GM21526 (cell line): ENCODE measurements around the gene TAS2R10.
"Not testable (repeated sequence)": the region's sequence is repeated elsewhere in the genome, so short reads cannot be mapped to it uniquely, and the experiment has no call there.

Experiments used
- ATAC-seq: cut with Tn5 transposase; IDR thresholded peaks from one replicate; pipeline ENCODE4 v1.9.1; 2021; ENCODE audit warnings: moderate library complexity; ENCODE audit not compliant: unreplicated experiment, low FRiP score

The TAS2R10 gene

GRCh38 chr12:10826258-10826657, at the start of gene TAS2R10:
Gene TAS2R10 (minus strand): TSS chr12:10826358. CDS start chr12:10826269, 89 bp downstream.
- no peak for ATAC-seq

GRCh38 chr12:10873378-10873777, 47.2 kb upstream of the TAS2R10 start:
- ATAC-seq, result no peak

GRCh38 chr12:10867381-10867780, 41.2 kb upstream of the TAS2R10 start:
- ATAC-seq, result no peak

- ATAC-seq, result no peak
These were observed 37.5 kb upstream of the TAS2R10 start for GRCh38 chr12:10863512-10864218.

- ATAC-seq, result no peak
These were observed 35.2 kb upstream of the TAS2R10 start for GRCh38 chr12:10861366-10861765.

GRCh38 chr12:10855807-10856206, 29.6 kb upstream of the TAS2R10 start:
- ATAC-seq, result no peak

- ATAC-seq, result no peak
These were observed 27.6 kb upstream of the TAS2R10 start for GRCh38 chr12:10853776-10854175.

- no peak for ATAC-seq
These were observed 25.2 kb upstream of the TAS2R10 start for GRCh38 chr12:10851243-10851858.

GRCh38 chr12:10849425-10849878, 23.3 kb upstream of the TAS2R10 start, which contains the start of gene PRR4:
Gene PRR4 (minus strand): TSS chr12:10849475. CDS start chr12:10849437, 38 bp downstream.
- no peak for ATAC-seq

- no peak for ATAC-seq
These were observed 21.6 kb upstream of the TAS2R10 start for GRCh38 chr12:10847744-10848143.

- no peak for ATAC-seq
These were observed 16.7 kb upstream of the TAS2R10 start for GRCh38 chr12:10842862-10843261.

- no peak for ATAC-seq
These were observed 12.3 kb upstream of the TAS2R10 start for GRCh38 chr12:10838461-10838860.

- ATAC-seq, result no peak
These were observed 3.8 kb upstream of the TAS2R10 start for GRCh38 chr12:10829994-10830393.

GRCh38 chr12:10824957-10825356, 1.2 kb downstream of the TAS2R10 start:
- no peak for ATAC-seq

GRCh38 chr12:10811883-10812536, 14.1 kb downstream of the TAS2R10 start:
- no peak for ATAC-seq

- ATAC-seq, result no peak
These were observed 16.1 kb downstream of the TAS2R10 start, which contains the start of gene TAS2R9 for GRCh38 chr12:10810068-10810467. Gene TAS2R9 (minus strand): TSS chr12:10810168. CDS start chr12:10810075, 93 bp downstream.

- no peak for ATAC-seq
These were observed 19.0 kb downstream of the TAS2R10 start, which contains the start of gene TAS2R8 for GRCh38 chr12:10807186-10807585. Gene TAS2R8 (minus strand): TSS chr12:10807286. CDS start chr12:10806980, 306 bp downstream.

GRCh38 chr12:10802587-10802986, 23.6 kb downstream of the TAS2R10 start, which contains the start of gene TAS2R7:
Gene TAS2R7 (minus strand): TSS chr12:10802627. CDS start chr12:10802570, 57 bp downstream.
- no peak for ATAC-seq

GRCh38 chr12:10801741-10802140, 24.4 kb downstream of the TAS2R10 start:
- ATAC-seq, result no peak

GRCh38 chr12:10794222-10794621, 31.9 kb downstream of the TAS2R10 start:
- ATAC-seq, result no peak

- ATAC-seq, result not testable (repeated sequence)
These were observed 34.4 kb downstream of the TAS2R10 start for GRCh38 chr12:10791769-10792168.
